DOHH2 (cell line): Measurements from ENCODE around the gene DNAL1.

Experiments used
- H3F3A ChIP-seq: fragments of 200-600 bp; sonication (generic), shearing (Covaris generic); 2 replicates; pipeline ENCODE4 v1.6.0; 2016; ENCODE audit warnings: antibody characterized with exemption, mild to moderate bottlenecking; ENCODE audit not compliant: control insufficient read depth, insufficient read depth
- H3K27ac ChIP-seq: fragments of 200-600 bp; sonication (generic); 2 replicates; pipeline ENCODE4 v1.5.1; 2014; ENCODE audit warnings: low read depth, mild to moderate bottlenecking, low read length, moderate library complexity
- H3K27me3 ChIP-seq: fragments of 200-600 bp; sonication (generic); 2 replicates; pipeline ENCODE4 v1.6.1; 2014; ENCODE audit warnings: mild to moderate bottlenecking, low read length, mixed read lengths; ENCODE audit not compliant: control insufficient read depth
- H3K36me3 ChIP-seq: fragments of 200-600 bp; sonication (generic); 2 replicates; pipeline ENCODE4 v1.6.1; 2014; ENCODE audit warnings: mild to moderate bottlenecking, low read length, moderate library complexity, mixed read lengths; ENCODE audit not compliant: control insufficient read depth
- H3K4me1 ChIP-seq: fragments of 200-600 bp; sonication (generic); 2 replicates; pipeline ENCODE4 v1.6.1; 2014; ENCODE audit warnings: mild to moderate bottlenecking, low read length, mixed read lengths; ENCODE audit not compliant: control insufficient read depth
- H3K4me2 ChIP-seq: fragments of 200-600 bp; sonication (generic); 2 replicates; pipeline ENCODE4 v1.6.0; 2014; ENCODE audit warnings: mild to moderate bottlenecking, low read length, moderate library complexity
- H3K4me3 ChIP-seq: fragments of 200-600 bp; sonication (generic); 2 replicates; pipeline ENCODE4 v1.5.1; 2014; ENCODE audit warnings: mild to moderate bottlenecking, low read length, mixed read lengths
- H3K79me2 ChIP-seq: fragments of 200-600 bp; sonication (generic); 2 replicates; pipeline ENCODE4 v1.6.1; 2014; ENCODE audit warnings: mild to moderate bottlenecking, low read length, mixed read lengths; ENCODE audit not compliant: control insufficient read depth
- H3K9me2 ChIP-seq: fragments of 200-600 bp; sonication (generic); replicated peaks from 2 replicates; pipeline ENCODE4 v1.6.1; 2014; ENCODE audit warnings: mild to moderate bottlenecking, low read length, mixed read lengths; ENCODE audit not compliant: control insufficient read depth
- H3K9me3 ChIP-seq: fragments of 200-600 bp; sonication (generic); 2 replicates; pipeline ENCODE4 v1.6.1; 2014; ENCODE audit warnings: antibody characterized with exemption, low read length, mixed read lengths; ENCODE audit not compliant: control insufficient read depth, insufficient read depth
- H4K20me1 ChIP-seq: fragments of 200-600 bp; sonication (generic); 2 replicates; pipeline ENCODE4 v1.6.0; 2014; ENCODE audit warnings: low read depth, mild to moderate bottlenecking, antibody characterized with exemption, low read length, moderate library complexity; ENCODE audit not compliant: control insufficient read depth, insufficient read depth
- EZH2phosphoT487 ChIP-seq: fragments of 200-600 bp; sonication (generic); IDR thresholded peaks from 2 replicates; pipeline ENCODE4 v1.6.1; 2017; ENCODE audit warnings: borderline replicate concordance, mild to moderate bottlenecking, antibody characterized with exemption, low read length, moderate library complexity, mixed read lengths
- TF ChIP-seq, protein P1 (sequence below): fragments of 200-600 bp; sonication (generic); IDR thresholded peaks from one replicate; pipeline ENCODE4 v1.5.1; 2014; ENCODE audit warnings: antibody characterized with exemption, mild to moderate bottlenecking, low read depth, low read length; ENCODE audit not compliant: poor library complexity, severe bottlenecking

DNAL1 gene

DNA sequence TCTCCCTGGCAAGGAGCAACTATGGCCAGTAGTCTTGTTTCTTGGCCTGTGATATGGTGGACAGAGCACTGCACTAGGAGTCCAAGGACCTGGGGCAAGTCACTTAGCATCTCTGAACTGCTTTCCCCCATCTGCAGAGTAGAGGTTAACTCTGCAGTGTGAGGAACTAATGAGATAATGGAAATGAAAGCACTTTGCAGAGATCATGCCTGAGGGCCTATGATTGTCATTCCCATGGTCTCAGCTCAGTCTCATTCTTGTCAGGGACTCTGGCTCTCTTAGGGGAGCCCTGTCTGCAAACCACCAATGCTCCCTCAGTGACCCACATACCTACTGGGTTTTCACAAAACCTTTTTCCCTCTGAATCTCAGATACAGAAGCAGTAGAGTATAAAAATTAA, 75.8 kb downstream of the DNAL1 start:
- Histone ChIP-seq H3F3A (peaks cover 33% of the 10 kb centered on the region), H3K27me3 (no peaks in the 10 kb centered on the region), H3K4me3 (no peak overlapping the region), H3K9me2 (no peaks in the 10 kb centered on the region), H4K20me1 (no peaks in the 10 kb centered on the region; the same call in 1 of the 2 replicates), H3K79me2 (no peaks in the 10 kb centered on the region), H3K36me3 (peaks cover 90% of the 10 kb centered on the region), H3K4me1 (peaks cover 3% of the 10 kb centered on the region), H3K9me3 (no peaks in the 10 kb centered on the region), H3K4me2 (no peak overlapping the region), H3K27ac (no peak overlapping the region)
- TF ChIP-seq, protein P1, sequence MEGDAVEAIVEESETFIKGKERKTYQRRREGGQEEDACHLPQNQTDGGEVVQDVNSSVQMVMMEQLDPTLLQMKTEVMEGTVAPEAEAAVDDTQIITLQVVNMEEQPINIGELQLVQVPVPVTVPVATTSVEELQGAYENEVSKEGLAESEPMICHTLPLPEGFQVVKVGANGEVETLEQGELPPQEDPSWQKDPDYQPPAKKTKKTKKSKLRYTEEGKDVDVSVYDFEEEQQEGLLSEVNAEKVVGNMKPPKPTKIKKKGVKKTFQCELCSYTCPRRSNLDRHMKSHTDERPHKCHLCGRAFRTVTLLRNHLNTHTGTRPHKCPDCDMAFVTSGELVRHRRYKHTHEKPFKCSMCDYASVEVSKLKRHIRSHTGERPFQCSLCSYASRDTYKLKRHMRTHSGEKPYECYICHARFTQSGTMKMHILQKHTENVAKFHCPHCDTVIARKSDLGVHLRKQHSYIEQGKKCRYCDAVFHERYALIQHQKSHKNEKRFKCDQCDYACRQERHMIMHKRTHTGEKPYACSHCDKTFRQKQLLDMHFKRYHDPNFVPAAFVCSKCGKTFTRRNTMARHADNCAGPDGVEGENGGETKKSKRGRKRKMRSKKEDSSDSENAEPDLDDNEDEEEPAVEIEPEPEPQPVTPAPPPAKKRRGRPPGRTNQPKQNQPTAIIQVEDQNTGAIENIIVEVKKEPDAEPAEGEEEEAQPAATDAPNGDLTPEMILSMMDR: no peak

DNA sequence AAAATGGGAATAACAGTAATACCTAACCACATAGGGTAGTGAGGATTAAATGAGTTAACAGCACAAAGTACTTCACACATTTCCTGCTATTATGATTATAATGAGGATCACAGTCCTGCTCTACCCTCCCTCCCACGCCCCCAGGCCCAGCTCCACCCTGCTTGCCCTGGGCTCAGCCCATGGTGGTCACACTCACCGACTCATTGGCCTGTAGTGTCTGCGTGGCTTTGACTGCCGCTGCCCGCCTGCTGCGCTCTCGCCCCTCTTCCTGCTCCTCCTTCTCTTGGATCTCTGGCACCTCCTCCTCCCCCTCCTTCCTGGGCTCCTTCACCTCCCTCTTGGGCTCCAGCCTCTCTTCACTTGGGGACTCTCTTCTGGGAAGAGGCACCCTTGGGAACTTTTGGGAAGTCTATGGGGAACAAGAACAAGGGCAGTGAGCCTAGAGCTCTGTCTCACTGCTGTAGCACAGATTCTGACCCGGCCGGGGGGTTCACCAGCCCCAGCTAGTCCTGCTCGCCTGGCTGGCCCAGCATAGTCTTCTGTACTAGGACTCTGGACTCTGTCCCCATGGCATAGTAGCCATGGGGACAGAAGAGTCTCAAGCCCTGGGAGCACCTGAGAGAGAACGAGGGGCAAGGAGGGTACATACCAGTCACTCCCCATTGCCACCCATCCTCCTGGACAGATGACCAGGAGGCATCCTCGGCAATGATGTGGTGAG, 76.5 kb downstream of the DNAL1 start:
- TF ChIP-seq, protein P1: no peak
- no peak for TF ChIP-seq EZH2phosphoT487
- peaks cover 92% of the 10 kb centered on the region for H3K36me3 ChIP-seq
- no peaks in the 10 kb centered on the region for H3K4me1 ChIP-seq
- H3K9me3 ChIP-seq: no peaks in the 10 kb centered on the region
- H3K27me3 ChIP-seq: no peaks in the 10 kb centered on the region
- no peaks in the 10 kb centered on the region; the same call in 1 of the 2 replicates for H4K20me1 ChIP-seq
- no peaks in the 10 kb centered on the region for H3K9me2 ChIP-seq
- peaks cover 27% of the 10 kb centered on the region for H3F3A ChIP-seq
- H3K27ac ChIP-seq: no peak overlapping the region
- no peak overlapping the region for H3K4me3 ChIP-seq
- no peaks in the 10 kb centered on the region; the same call in 1 of the 2 replicates for H3K79me2 ChIP-seq
- H3K4me2 ChIP-seq: no peak overlapping the region

DNA sequence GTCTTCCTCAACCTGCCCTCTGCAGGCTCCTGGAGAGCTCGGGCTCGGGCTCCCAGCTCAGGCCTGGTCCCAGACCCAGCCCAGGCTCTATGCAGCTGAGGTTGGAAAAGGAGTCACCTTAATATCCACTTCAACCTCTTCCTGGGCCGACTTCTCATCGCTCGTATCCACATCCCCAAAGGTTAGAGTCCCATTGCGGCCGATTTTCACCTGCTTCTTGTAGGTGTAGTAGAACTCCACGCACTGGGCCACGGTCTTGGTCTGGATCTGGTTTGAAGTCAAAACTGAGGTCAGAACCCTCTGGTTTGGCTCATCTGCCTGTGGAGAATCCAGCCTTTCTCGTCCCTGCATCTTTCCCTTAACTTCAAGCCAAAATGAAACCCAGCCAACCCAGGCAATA, 77.8 kb downstream of the DNAL1 start:
- Histone ChIP-seq H3K9me2 (no peaks in the 10 kb centered on the region), H3K27me3 (no peaks in the 10 kb centered on the region), H3K36me3 (peaks cover 96% of the 10 kb centered on the region), H3K79me2 (peaks cover 6% of the 10 kb centered on the region), H3K4me3 (no peak overlapping the region), H3K27ac (no peak overlapping the region), H3K4me1 (no peaks in the 10 kb centered on the region), H4K20me1 (peaks cover 4% of the 10 kb centered on the region; the same call in 1 of the 2 replicates), H3F3A (peaks cover 17% of the 10 kb centered on the region), H3K4me2 (no peak overlapping the region), H3K9me3 (no peaks in the 10 kb centered on the region)
- TF ChIP-seq, protein P1: no peak
- no peak for TF ChIP-seq EZH2phosphoT487
